Caco-2 (cell line): ENCODE results near the gene HAPLN1. TPM values are rescaled to one million over a fixed set of nuclear protein-coding genes. Genes with fewer than 3 reads are reported as not detected.

Experiments used
- BruUV-seq: library from RNA; stranded (reverse); fragments of 400-500 nt; replicated peaks from 2 replicates; lab custom pipeline; 2021; lab: Mats Ljungman, UMichigan
- CTCF ChIA-PET: fragments of 300-600 bp; sonication (Branson Sonifier 250); formaldehyde crosslinking; loops from one replicate; lab custom pipeline; 2022; ENCODE audit warnings: antibody characterized with exemption; lab: Charles Lee
- POLR2A ChIA-PET: fragments of 300-600 bp; sonication (Branson Sonifier 250); formaldehyde crosslinking; loops from one replicate; lab custom pipeline; 2022; ENCODE audit warnings: antibody characterized with exemption; lab: Charles Lee
- DNase-seq, 2 experiments: peaks; one replicate each; pipeline versions ENCODE4 v3.0.0 to v3.0.0-alpha.2; 2020 to 2022
- H3K27me3 ChIP-seq: replicated peaks from 2 replicates; pipeline ENCODE4 v1.6.0; 2011; ENCODE audit warnings: low read length; ENCODE audit not compliant: control insufficient read depth, insufficient read depth
- H3K36me3 ChIP-seq: 2 replicates; pipeline ENCODE4 v1.5.1; 2011; ENCODE audit warnings: low read length; ENCODE audit not compliant: control insufficient read depth, insufficient read depth
- H3K4me1 ChIP-seq: fragments of 250-450 bp; sonication (Bioruptor Pico); 2 replicates; pipeline ENCODE4 v1.5.1; 2020; ENCODE audit warnings: mild to moderate bottlenecking
- H3K4me3 ChIP-seq: 2 replicates; pipeline ENCODE4 v1.5.1; 2011; ENCODE audit warnings: low read depth, mild to moderate bottlenecking, control low read depth, low read length
- H3K9me3 ChIP-seq: fragments of 250-450 bp; sonication (Bioruptor Pico); 2 replicates; pipeline ENCODE4 v1.5.1; 2020; ENCODE audit warnings: mild to moderate bottlenecking, moderate library complexity
- H3K27ac Mint-ChIP-seq: one replicate; pipeline ENCODE4 v1.8.0; 2022; ENCODE audit warnings: mixed read lengths; ENCODE audit not compliant: unreplicated experiment
- H3K27me3 Mint-ChIP-seq: one replicate; pipeline ENCODE4 v1.8.0; 2022; ENCODE audit warnings: mixed read lengths; ENCODE audit not compliant: insufficient read depth, unreplicated experiment
- H3K36me3 Mint-ChIP-seq: one replicate; pipeline ENCODE4 v1.8.0; 2022; ENCODE audit warnings: mild to moderate bottlenecking, mixed read lengths; ENCODE audit not compliant: insufficient read depth, unreplicated experiment
- H3K4me1 Mint-ChIP-seq: one replicate; pipeline ENCODE4 v1.8.0; 2022; ENCODE audit warnings: low read depth, mixed read lengths; ENCODE audit not compliant: unreplicated experiment
- H3K4me3 Mint-ChIP-seq: one replicate; pipeline ENCODE4 v1.8.0; 2022; ENCODE audit warnings: mild to moderate bottlenecking, moderate library complexity, mixed read lengths; ENCODE audit not compliant: unreplicated experiment
- H3K9me3 Mint-ChIP-seq: one replicate; pipeline ENCODE4 v1.8.0; 2022; ENCODE audit warnings: mixed read lengths; ENCODE audit not compliant: unreplicated experiment
- CTCF ChIP-seq, 2 experiments: fragments of 200-600 bp in 1 of 2; IDR thresholded peaks; 1 replicate in 1 of 2; 2 replicates in 1 of 2; pipeline versions ENCODE4 v1.5.1 to v1.8.0; 2011 to 2022; ENCODE audit warnings: antibody characterized with exemption in 1 of 2, control low read depth in 1 of 2, inconsistent platforms in 1 of 2, low read depth in 1 of 2, low read length in 1 of 2, mild to moderate bottlenecking in 1 of 2, moderate library complexity in 1 of 2; ENCODE audit not compliant: insufficient read depth in 1 of 2, severe bottlenecking in 1 of 2, unreplicated experiment in 1 of 2
- intact Hi-C: fragments of 100-400 bp; cut with micrococcal nuclease; formaldehyde crosslinking; loops from one replicate; pipeline ENCODE4 v1.10.0; 2022; ENCODE audit not compliant: unreplicated experiment
- total RNA-seq: library from RNA; stranded (reverse); gene quantifications from 2 replicates; pipeline ENCODE4 v1.2.3, GENCODE V29; 2022

HAPLN1 gene
- total RNA-seq, 1 experiment from 2014 or later, result 2.4 TPM

DNA sequence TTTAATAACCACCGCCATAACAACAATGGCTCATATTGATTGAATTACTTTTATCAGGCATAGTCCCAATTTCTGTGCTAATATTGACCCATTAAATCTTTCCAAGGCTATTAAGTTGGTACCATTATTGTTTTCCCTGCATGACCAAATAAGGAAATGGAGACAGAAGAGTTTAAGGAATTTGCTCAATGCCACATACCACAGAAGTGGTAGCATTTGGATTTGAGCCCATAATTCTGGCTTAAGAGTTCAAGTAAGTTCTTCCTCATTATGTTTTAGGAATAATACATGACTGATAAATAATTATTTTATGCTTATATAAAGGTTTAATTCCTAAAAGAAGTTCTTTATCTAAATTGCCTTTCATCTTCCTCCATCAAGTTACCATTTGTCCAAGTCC lies 43.4 kb upstream of the HAPLN1 start:
- H3K4me1 ChIP-seq, result peaks cover 19% of the 10 kb centered on the region
- no peaks in the 10 kb centered on the region for H3K36me3 ChIP-seq
- POLR2A ChIA-PET, result no interaction called here
- no peaks in the 10 kb centered on the region for H3K27me3 Mint-ChIP-seq
- no peak overlapping the region for H3K27ac Mint-ChIP-seq
- intact Hi-C loops, result no loop called here
- H3K9me3 Mint-ChIP-seq, result peaks cover 33% of the 10 kb centered on the region
- H3K4me3 ChIP-seq, result no peak overlapping the region
- H3K27me3 ChIP-seq, result no peaks in the 10 kb centered on the region
- no peaks in the 10 kb centered on the region for H3K36me3 Mint-ChIP-seq
- no TSS peak for BruUV-seq
- H3K4me1 Mint-ChIP-seq, result peaks cover 14% of the 10 kb centered on the region
- CTCF ChIA-PET, result no interaction called here
- H3K9me3 ChIP-seq, result peaks cover 24% of the 10 kb centered on the region
- no peak for DNase-seq
- no peak overlapping the region for H3K4me3 Mint-ChIP-seq
- no peak for TF ChIP-seq CTCF (IDR thresholded peaks at IDR 0.05; ENCODE audit: insufficient read depth in 1 of 2, low read depth in 1 of 2, low read length in 1 of 2, severe bottlenecking in 1 of 2, unreplicated experiment in 1 of 2)

- intact Hi-C loops, result no loop called here
- Mint-ChIP-seq H3K9me3 (peaks cover 3% of the 10 kb centered on the region), H3K36me3 (no peaks in the 10 kb centered on the region), H3K27ac (no peak overlapping the region), H3K27me3 (no peaks in the 10 kb centered on the region), H3K4me3 (no peak overlapping the region), H3K4me1 (peaks cover 14% of the 10 kb centered on the region)
- no peak for DNase-seq
- POLR2A ChIA-PET, result no interaction called here
- H3K9me3 ChIP-seq, result peaks cover 10% of the 10 kb centered on the region
- H3K27me3 ChIP-seq, result no peaks in the 10 kb centered on the region
- TF ChIP-seq CTCF (IDR thresholded peaks at IDR 0.05; ENCODE audit: insufficient read depth in 1 of 2, low read depth in 1 of 2, low read length in 1 of 2, severe bottlenecking in 1 of 2, unreplicated experiment in 1 of 2), result no peak
- peaks cover 19% of the 10 kb centered on the region for H3K4me1 ChIP-seq
- H3K36me3 ChIP-seq, result no peaks in the 10 kb centered on the region
- no TSS peak for BruUV-seq
- no peak overlapping the region for H3K4me3 ChIP-seq
- CTCF ChIA-PET, result no interaction called here
These were observed 39.9 kb upstream of the HAPLN1 start for GRCh38 chr5:83760579-83760978.

DNA sequence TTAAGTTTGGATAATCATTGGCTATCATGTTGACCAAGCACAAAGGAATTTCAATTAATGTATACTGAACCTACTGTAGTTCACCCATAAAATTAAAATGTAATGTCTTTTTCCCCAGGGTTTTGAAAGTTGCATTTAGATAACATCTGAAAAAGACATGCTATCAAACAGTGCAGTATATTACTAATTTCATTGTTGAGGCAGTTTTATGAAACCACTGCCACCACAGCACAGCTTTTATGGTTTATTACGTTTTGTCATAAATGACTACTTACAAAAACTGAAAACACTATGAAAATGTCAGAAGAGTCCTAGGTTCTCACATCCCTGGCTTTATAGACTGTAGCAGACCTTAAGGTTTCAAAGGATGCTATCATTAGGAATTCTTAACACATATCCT lies 32.0 kb upstream of the HAPLN1 start:
- no TSS peak for BruUV-seq
- H3K36me3 Mint-ChIP-seq, result no peaks in the 10 kb centered on the region
- TF ChIP-seq CTCF (IDR thresholded peaks at IDR 0.05; ENCODE audit: insufficient read depth in 1 of 2, low read depth in 1 of 2, low read length in 1 of 2, severe bottlenecking in 1 of 2, unreplicated experiment in 1 of 2), result no peak
- H3K4me3 Mint-ChIP-seq, result no peak overlapping the region
- no peaks in the 10 kb centered on the region for H3K36me3 ChIP-seq
- no peak for DNase-seq
- peaks cover 47% of the 10 kb centered on the region for H3K9me3 Mint-ChIP-seq
- H3K27me3 ChIP-seq, result no peaks in the 10 kb centered on the region
- ChIA-PET CTCF (no interaction called here), POLR2A (no interaction called here)
- H3K27me3 Mint-ChIP-seq, result no peaks in the 10 kb centered on the region
- no peak overlapping the region for H3K27ac Mint-ChIP-seq
- no peak overlapping the region for H3K4me3 ChIP-seq
- intact Hi-C loops, result no loop called here
- no peaks in the 10 kb centered on the region for H3K4me1 ChIP-seq
- H3K9me3 ChIP-seq, result peaks cover 6% of the 10 kb centered on the region
- H3K4me1 Mint-ChIP-seq, result no peaks in the 10 kb centered on the region
